DND-41 (cell line): ENCODE measurements around the gene KRTAP1-1.

Experiments used
- EZH2 ChIP-seq: IDR thresholded peaks from 3 replicates; pipeline ENCODE4 v1.6.1; 2012; ENCODE audit warnings: borderline replicate concordance, low read depth, mild to moderate bottlenecking, moderate library complexity, low read length, inconsistent platforms; ENCODE audit not compliant: severe bottlenecking
- TF ChIP-seq, protein P1 (sequence below): IDR thresholded peaks from 2 replicates; pipeline ENCODE4 v1.5.1; 2012; ENCODE audit warnings: borderline replicate concordance, low read length, moderate library complexity, mild to moderate bottlenecking; ENCODE audit not compliant: poor library complexity, severe bottlenecking; ENCODE audit errors: extremely low read depth

DNA sequence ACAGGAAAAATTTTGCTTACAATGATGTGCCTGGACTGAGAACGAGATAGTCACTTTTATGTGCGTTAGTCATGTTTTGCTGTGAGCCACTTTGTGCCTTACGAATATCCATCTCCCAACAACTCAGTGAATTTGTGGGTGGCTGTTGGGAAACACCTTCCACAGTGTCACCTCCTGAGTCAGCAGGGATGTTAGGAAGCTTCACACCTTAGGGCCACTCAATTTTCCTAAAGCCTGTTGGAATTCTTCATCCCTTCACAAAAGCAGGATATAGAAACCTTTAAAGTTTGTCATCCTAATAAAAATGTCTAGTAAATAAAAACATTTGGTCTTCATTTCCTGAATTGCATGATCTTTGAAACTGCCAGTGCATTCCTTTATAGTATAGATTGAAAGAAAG is 28.1 kb downstream of the KRTAP1-1 start:
- TF ChIP-seq, protein P1, sequence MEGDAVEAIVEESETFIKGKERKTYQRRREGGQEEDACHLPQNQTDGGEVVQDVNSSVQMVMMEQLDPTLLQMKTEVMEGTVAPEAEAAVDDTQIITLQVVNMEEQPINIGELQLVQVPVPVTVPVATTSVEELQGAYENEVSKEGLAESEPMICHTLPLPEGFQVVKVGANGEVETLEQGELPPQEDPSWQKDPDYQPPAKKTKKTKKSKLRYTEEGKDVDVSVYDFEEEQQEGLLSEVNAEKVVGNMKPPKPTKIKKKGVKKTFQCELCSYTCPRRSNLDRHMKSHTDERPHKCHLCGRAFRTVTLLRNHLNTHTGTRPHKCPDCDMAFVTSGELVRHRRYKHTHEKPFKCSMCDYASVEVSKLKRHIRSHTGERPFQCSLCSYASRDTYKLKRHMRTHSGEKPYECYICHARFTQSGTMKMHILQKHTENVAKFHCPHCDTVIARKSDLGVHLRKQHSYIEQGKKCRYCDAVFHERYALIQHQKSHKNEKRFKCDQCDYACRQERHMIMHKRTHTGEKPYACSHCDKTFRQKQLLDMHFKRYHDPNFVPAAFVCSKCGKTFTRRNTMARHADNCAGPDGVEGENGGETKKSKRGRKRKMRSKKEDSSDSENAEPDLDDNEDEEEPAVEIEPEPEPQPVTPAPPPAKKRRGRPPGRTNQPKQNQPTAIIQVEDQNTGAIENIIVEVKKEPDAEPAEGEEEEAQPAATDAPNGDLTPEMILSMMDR: no peak
- TF ChIP-seq EZH2: no peak
